Neural crest cell (in vitro differentiated cells): Measurements from ENCODE around the gene TRAPPC3L. TPM values are rescaled to one million over a fixed set of nuclear protein-coding genes. Genes with fewer than 3 reads are reported as not detected.

Experiments
- DNase-seq: peaks from one replicate; pipeline ENCODE4 v3.0.0; 2021; ENCODE audit warnings: low read depth, mixed read lengths, low spot score
- H3K27ac Mint-ChIP-seq: one replicate; pipeline ENCODE4 v1.8.0; 2021; ENCODE audit warnings: mild to moderate bottlenecking, mixed read lengths; ENCODE audit not compliant: unreplicated experiment
- H3K27me3 Mint-ChIP-seq: 2 replicates; pipeline ENCODE4 v1.8.0; 2021; ENCODE audit warnings: low read depth, mild to moderate bottlenecking, mixed read lengths
- H3K36me3 Mint-ChIP-seq: 2 replicates; pipeline ENCODE4 v1.8.0; 2021; ENCODE audit warnings: low read depth, mild to moderate bottlenecking, mixed read lengths
- H3K4me1 Mint-ChIP-seq: 2 replicates; pipeline ENCODE4 v1.8.0; 2021; ENCODE audit warnings: mixed read lengths
- H3K4me3 Mint-ChIP-seq: one replicate; pipeline ENCODE4 v1.8.0; 2021; ENCODE audit warnings: mild to moderate bottlenecking, mixed read lengths
- H3K9me3 Mint-ChIP-seq: 2 replicates; pipeline ENCODE4 v1.8.0; 2021; ENCODE audit warnings: mixed read lengths
- CTCF ChIP-seq: fragments of 200-600 bp; sonication (generic); conservative IDR thresholded peaks from 2 replicates; pipeline ENCODE4 v1.5.0; 2021; ENCODE audit warnings: antibody characterized with exemption, mild to moderate bottlenecking
- total RNA-seq: library from RNA; stranded (reverse); gene quantifications from 2 replicates; pipeline ENCODE4 v1.2.1, GENCODE V29; 2021

TRAPPC3L gene
- total RNA-seq, 1 donor from 2014 or later = not detected

GRCh38 chr6:116450769-116451740 is 94.4 kb downstream of the TRAPPC3L start:
- no peak overlapping the region for H3K4me3 Mint-ChIP-seq
- H3K4me1 Mint-ChIP-seq = peaks cover 5% of the 10 kb centered on the region
- no peak for DNase-seq
- H3K27ac Mint-ChIP-seq = no peak overlapping the region
- TF ChIP-seq CTCF = no peak
- no peaks in the 10 kb centered on the region for H3K36me3 Mint-ChIP-seq
- H3K9me3 Mint-ChIP-seq = no peaks in the 10 kb centered on the region
- no peaks in the 10 kb centered on the region for H3K27me3 Mint-ChIP-seq

GRCh38 chr6:116450185-116450710 is 95.2 kb downstream of the TRAPPC3L start:
- no peak for DNase-seq
- H3K9me3 Mint-ChIP-seq = no peaks in the 10 kb centered on the region
- H3K4me3 Mint-ChIP-seq = no peak overlapping the region
- TF ChIP-seq CTCF = no peak
- H3K4me1 Mint-ChIP-seq = peaks cover 5% of the 10 kb centered on the region
- no peaks in the 10 kb centered on the region for H3K36me3 Mint-ChIP-seq
- H3K27me3 Mint-ChIP-seq = no peaks in the 10 kb centered on the region
- H3K27ac Mint-ChIP-seq = no peak overlapping the region

GRCh38 chr6:116449565-116449964 is 95.9 kb downstream of the TRAPPC3L start:
- H3K4me1 Mint-ChIP-seq = peaks cover 5% of the 10 kb centered on the region
- no peak for DNase-seq
- H3K36me3 Mint-ChIP-seq = no peaks in the 10 kb centered on the region
- no peaks in the 10 kb centered on the region for H3K9me3 Mint-ChIP-seq
- TF ChIP-seq CTCF = no peak
- H3K27ac Mint-ChIP-seq = no peak overlapping the region
- no peak overlapping the region for H3K4me3 Mint-ChIP-seq
- no peaks in the 10 kb centered on the region for H3K27me3 Mint-ChIP-seq

GRCh38 chr6:116447496-116448011 is 97.9 kb downstream of the TRAPPC3L start:
- no peak for DNase-seq
- Mint-ChIP-seq H3K4me3 (no peak overlapping the region), H3K4me1 (peaks cover 18% of the 10 kb centered on the region), H3K36me3 (no peaks in the 10 kb centered on the region), H3K27ac (peak overlapping the region; percentile 59), H3K9me3 (no peaks in the 10 kb centered on the region), H3K27me3 (no peaks in the 10 kb centered on the region)
- TF ChIP-seq CTCF = no peak

GRCh38 chr6:116447052-116447451 is 98.4 kb downstream of the TRAPPC3L start:
- TF ChIP-seq CTCF = no peak
- Mint-ChIP-seq H3K36me3 (no peaks in the 10 kb centered on the region), H3K9me3 (no peaks in the 10 kb centered on the region)

More at GRCh38 chr6:116447052-116447451, 98.4 kb downstream of the TRAPPC3L start:
- peaks cover 23% of the 10 kb centered on the region for H3K4me1 Mint-ChIP-seq
- no peak overlapping the region for H3K4me3 Mint-ChIP-seq
- H3K27me3 Mint-ChIP-seq = no peaks in the 10 kb centered on the region
- DNase-seq = no peak
- H3K27ac Mint-ChIP-seq = no peak overlapping the region
